Measurements from ENCODE around the gene TAF4. TPM values are rescaled to one million over a fixed set of nuclear protein-coding genes. Genes with fewer than 3 reads are reported as not detected.
"Not testable (repeated sequence)": the region's sequence is repeated elsewhere in the genome, so short reads cannot be mapped to it uniquely, and the experiment has no call there.

Gene TAF4
- total RNA-seq, 1 donor from 2014 or later: 3.6 TPM

DNA sequence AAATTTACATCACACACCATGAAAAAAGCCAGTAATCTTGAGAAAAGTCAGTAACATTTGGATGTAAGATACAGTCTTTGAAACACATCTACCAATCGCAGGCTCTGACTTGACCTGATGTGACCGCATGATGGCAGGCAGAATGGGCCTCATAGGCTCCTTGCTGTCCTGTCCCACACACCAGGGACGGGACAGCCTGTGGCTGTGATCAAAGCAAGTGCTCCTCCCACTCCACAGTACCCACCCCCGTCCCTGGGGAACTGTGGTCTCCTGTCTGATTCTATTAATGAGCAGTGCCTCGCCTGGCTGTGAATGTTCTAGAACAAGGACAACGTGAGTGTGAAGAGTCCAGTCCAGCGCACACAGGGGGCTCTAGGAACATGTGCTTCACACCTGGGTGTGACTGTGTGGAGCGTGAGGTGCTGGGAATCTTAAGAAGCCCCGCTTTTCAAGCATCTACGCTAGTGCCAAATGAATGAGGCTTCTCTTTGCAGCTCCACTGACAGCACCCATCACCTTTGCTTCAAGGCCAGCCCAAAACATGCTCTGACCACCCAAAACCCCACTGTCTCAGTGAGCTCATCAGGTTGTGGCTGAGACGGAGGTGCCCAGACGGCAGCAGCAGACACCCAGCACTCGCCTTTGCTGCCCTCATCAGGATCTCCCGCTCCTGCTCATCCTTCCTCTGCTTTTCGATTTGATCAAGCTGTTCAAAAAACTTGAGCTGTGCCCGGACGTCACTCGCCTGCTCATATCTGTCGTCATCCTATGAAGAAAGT, 67.1 kb downstream of the TAF4 start:
- no peak for DNase-seq

DNA sequence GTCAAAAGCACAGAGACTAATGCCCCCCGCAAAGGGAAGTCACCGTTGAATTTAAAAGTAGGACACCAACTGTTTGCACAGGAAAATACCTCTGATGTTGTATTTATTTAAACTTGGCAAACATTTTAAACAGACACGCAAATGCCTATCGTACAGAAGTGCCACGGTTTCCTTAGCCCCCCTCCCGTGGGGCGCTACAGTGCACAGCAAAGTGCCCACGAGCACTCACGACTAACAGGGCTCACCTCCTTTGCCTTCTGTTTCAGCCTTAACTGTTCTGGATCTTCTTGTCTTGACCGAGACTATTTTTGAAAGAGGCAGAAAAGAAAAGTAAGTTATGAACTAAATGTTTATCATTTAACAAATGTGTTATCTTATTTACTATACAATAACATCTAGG, 67.8 kb downstream of the TAF4 start:
- DNase-seq: no peak

DNA sequence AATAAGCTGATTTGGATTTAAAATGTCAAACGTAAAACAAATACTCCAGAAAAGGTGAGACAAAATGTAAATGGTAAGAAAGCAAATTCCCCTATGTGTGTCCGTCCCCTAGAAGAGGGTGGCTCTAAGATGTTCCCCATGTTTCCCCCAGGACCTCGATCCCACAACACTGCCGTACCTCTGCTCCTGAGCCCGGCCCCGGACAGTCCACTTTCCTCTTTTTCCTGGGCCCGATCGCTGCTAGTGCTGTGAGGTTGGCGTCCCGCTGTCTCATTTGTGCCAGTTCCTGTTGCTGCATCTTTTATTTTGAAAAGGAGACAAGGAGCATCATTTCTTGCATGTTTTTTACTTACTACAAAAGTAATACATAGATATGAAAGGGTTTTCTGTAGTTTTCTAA, 68.3 kb downstream of the TAF4 start:
- no peak for DNase-seq

DNA sequence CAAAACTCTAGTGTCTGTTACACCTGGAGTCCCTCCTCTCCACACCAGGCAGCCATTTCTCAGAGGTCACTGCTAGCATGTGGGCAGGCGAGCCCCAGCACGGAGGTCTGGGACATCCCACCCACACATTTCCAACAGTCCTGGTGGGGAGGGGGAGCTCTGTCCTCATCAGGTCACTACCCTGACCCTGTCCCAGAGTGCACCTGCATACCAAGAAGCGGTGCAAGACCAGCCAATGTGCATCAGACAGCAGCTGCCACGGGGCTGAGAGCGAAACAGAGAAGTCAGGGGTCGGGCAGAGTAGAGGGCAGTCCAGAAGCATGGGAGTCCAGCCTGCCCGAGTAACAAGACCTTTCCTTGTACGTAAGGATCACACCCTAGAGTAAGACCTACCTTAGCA, 71.1 kb downstream of the TAF4 start:
- no peak for DNase-seq

DNA sequence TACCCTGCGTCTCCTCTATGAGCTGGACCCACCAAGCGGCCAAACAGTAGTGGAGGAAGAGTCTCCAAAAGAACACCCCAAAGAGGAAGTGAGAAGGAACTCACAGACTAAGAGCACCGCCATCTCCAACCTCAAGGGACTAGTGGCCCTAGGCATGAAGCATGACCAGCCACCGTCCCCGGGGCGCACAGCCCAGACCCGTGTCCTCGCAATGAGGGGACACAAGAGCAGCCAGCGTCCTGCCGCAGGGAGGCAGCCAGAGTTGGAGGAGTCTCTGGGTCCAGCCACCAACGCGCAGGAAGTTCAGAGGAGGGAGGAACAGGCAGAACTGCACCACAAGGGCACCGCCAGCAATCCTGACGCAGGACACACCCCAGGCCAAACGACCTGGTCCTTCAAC, 72.6 kb downstream of the TAF4 start:
- no peak for DNase-seq

DNA sequence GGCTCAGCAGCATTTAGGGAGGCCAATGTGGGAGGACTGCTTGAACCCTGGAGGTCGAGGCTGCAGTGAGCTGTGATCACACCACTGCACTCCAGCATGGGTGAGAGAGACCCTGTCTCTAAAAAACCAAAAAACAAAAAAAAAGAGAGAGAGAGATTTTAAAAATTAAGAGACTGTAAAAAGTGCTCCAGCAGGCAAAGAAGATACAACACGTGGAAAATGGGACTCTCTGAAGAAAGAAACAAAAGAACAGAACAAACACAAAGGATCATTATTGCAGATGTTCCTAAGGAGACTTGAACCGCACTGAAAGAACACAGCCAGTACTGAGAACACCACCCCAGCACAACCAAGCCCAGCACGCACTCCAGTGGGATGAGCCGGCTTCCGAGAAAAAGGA, 74.2 kb downstream of the TAF4 start:
- DNase-seq: peak; percentile 10

DNA sequence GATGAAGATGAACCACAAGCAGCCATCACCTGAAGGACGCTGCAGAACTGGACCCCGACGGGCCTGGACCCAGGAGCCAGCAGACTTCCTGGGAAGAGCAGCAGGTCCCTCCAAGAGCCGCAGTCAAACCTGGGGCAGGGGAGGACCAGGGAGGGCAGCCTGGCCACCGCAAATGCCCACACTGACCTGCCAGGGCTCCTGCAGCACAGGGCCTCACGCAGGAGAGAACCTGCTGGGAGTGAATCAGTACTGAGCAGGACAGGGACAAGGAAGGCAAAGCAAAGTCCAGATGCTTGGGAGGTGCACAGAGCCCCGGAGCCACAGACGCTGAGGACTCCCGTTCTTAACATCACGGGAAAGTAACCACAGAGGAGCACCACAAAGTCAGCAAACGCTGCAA, 75.2 kb downstream of the TAF4 start:
- no peak for DNase-seq

DNA sequence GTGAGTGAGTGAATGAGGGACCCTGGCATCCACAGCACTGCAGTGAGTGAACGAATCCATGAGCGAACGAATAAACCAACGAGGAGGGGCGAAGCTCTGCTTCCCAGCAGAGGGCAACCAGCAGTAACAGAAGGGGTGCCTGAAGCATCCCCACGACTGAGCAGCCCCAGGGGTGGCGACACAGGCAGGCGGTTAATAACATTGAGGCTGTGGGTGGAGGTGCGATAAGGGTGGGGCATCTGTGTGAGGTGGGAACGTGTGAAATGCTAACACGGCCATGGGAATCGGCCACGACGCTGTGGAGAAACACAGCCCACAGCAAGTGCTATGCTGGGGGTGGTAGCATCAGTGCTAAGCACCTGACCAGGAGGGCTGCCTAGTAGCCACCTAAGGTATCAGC, 75.9 kb downstream of the TAF4 start:
- no peak for DNase-seq

DNA sequence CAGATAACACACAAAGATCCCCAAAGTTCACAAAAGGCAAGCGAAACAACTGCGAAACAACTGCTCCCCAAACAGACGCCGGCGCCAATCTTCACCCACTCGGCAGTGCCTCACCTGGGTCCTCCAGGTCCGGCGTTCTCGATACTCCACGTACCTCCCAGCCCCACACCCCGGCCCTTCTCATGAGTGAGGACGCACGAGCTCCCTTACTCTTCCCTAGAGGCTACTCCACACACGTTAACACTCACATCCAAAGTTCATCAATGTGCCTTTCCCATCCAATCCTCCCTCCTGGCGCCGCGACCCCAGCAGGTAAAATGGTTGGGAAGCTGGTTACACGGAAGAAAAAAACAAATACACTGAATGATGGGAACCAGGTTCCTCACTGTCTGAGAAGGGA, 77.0 kb downstream of the TAF4 start:
- no peak for DNase-seq

DNA sequence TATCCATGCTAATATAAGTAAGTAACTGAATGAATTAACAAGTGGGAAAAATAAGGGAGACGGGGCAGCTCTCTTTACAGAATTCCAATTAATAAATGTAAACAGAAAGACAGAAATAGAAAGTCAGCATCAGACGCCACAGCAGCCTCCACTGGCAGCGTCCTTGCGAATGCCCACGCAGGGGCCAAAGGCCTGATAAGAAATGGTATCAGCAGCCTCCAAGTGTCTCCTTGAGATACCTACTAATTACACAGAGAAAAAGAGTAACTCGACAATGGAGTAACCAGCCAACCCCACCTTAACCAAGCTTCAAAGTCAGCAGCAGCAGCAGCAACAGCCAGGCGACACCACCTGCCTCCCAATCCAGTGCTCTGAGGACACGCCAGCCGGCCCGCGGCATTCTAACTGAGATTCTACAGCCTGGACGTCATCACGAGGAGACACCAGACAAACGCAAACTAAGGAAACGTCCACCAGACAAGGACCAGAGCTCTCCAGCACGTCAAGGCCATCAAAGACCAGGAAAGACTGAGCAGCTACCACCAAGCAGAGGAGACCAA, 78.8 kb downstream of the TAF4 start:
- DNase-seq: no peak

DNA sequence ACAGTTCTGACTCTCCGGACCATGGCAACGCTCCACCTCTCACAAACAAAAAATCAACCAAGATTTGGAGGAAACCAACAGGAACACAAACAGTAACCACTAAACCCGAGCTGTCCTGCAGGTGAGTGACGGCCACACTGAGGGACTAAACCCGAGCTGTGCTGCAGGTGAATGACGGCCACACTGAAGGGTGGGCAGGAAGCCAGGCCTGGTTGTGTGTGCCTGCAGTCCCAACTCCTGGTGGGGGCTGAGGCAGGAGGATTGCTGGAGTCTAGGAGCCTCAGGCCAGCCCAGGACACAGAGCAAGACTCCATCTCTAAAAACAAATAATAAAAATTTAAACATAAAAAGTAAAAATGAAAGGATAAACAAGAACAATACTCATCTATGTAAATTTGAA, 80.6 kb downstream of the TAF4 start:
- DNase-seq: no peak

DNA sequence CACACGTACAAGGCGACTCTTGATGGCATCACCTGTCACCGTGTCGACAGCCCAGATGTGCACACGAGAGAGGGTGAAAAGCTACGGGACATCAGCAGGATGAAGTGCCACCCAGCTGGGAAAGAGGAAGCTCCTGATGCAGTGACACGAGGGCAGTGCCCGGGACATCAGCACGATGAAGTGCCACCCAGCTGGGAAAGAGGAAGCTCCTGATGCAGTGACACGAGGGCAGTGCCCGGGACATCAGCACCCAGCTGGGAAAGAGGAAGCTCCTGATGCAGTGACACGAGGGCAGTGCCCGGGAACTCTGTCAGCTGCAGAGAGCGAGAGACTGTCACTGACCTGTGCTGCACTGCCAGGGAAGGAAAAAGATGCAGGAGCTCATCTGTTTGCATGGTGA, 81.2 kb downstream of the TAF4 start:
- not testable (repeated sequence) for DNase-seq

DNA sequence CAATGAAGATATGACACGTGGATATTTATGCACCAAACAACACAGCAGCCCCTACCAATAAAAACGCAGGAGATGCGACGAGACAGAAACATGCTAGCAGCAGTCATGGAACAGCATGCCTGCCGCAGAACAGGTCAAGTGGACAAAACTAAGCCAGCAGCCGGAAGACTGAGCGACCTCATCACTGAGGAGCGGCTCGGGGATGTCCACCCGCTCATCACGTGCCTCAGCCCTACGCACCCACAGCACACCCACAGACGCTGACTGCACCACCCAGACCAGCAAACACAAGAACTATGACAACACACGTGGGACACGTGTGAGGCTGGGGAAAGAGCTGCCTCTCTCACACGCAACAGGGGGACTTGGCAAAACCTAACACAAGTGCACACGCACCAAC, 81.7 kb downstream of the TAF4 start:
- no peak for DNase-seq

DNA sequence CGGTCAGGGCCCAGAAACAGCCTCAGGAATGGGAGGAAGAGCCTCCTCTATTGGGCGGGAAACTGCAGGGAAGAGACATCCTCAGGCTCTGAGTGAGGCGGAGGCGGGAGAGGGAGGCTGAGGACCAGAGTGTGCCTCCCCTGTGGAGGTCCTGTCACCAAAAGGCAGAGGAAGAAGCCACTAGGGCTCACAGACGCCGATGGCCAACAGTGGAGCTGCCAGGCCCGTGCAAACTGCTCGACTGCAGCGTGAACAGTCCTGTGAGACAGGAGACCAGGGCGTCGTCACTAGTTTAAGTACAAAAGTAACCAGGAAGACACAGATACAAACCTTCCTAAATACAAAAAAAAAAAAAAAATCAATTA, 82.7 kb downstream of the TAF4 start:
- DNase-seq: no peak

DNA sequence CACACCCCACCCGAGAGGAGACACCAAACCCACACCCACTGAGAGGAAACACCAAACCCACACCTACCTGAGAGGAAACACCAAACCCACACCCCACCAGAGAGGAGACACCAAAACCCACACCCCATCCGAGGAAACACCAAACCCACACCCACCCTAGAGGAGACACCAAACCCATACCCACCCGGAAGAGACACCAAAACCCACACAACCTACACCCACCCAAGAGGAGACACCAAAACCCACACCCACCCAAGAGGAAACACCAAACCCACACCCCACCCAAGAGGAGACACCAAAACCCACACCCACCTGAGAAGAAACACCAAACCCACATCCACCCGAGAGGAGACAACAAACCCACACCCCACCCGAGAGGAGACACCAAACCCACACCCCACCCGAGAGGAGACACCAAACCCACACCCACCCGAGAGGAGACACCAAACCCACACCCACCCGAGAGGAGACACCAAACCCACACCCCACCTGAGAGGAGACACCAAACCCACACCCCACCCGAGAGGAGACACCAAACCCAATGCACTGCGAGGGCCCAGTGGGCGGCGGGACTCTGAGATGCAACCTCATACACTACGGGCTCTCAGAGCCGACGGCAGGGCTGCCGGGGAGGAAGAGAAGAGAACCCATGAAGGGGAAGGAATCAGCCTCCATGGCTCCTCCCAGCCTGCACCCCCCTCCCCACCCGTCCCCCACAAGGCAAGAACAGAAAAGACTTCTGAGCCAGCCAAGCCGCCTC, 83.3 kb downstream of the TAF4 start:
- no peak for DNase-seq

DNA sequence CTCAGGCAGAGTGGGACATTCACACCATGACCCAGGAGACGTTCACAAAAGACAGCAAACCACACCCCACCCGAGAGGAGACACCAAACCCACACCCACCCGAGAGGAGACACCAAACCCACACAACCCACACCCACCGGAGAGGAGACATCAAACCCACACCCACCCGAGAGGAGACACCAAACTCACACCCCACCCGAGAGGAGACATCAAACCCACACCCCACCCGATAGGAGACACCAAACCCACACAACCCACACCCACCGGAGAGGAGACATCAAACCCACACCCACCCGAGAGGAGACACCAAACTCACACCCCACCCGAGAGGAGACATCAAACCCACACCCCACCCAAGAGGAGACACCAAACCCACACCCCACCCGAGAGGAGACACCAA, 84.0 kb downstream of the TAF4 start:
- DNase-seq: not testable (repeated sequence)

DNA sequence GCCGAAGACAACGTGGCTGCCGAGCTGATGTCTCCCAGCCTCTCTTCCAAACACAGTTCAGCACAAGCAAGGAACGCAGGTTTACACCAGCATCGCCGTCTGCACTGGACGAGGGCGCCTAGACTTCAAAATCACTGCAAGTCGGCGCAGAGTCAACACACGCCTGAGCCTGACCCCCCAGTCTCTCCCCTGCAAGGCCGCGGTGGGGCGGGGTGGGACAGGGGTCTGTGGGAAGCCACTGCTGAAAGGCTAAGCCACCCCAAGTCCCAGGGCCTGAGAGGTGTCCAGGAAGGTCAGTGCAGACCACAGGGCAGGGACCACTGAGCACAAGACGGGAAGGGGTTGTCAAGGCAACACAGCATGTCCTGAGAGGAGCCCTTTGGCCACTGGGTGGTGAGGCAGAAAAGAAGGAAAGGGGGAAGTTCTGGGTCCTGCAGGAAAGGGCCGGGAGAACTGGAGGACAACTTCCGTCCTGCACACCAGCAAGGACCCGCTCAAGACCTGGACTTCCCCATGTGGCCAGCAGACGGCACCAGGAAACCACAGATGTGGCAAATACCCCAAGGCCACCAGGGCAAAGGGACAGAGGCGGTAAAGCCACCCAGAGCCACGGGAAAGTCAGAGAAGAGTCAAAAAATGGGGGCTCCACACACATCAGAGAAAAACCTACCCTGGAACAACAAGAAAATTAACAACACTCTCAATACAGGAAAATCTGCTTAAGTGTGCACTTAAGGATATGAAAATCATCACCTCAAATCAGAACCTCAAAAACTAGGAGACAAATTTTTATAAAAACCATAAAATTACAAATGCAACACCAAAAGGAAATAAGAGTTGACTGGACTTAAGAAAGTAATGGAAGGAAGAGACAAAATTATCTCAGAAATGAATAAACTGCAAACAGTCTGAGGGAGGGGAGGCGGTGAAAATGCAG, 84.8 kb downstream of the TAF4 start:
- peak; percentile 59 for DNase-seq

DNA sequence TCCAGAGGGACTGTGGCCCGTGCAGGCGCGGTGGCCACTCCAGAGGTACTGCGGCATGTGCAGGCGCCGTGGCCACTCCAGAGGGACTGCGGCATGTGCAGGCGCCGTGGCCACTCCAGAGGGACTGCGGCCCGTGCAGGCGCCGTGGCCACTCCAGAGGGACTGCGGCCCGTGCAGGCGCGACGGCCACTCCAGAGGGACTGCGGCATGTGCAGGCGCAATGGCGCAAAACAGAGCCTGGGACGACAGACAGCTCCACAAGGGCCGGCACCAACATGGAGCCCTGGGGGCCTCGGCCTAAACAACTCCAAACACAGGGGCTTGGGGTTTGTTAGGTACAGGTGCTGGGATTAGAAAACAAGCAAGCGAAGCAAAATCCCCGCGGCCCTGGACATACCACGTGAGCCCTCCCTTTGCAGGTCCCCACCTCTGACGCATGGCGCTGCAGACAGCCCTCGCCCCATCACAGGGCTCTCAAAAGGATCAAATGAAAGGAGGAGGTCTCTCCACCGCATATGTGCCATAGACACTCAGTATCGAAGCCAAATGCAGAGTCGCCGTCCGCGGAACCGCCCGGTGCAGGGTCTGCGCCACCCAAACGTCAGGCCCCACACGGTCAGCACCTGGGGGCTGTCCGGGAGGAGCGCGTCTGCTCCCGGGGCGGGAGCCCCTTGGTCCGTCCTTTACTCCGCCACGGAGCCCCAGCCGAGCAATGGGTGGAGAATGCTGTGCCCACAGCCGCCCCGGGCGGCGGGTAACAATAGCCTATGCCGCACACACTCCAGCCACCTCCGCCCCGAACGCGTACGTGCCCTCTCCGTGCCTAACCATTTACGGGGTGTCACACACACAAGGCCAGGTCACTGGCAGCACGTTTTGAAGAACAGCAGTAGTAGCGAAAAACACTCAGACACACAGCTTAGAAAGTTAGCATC, 85.7 kb downstream of the TAF4 start:
- DNase-seq: no peak

DNA sequence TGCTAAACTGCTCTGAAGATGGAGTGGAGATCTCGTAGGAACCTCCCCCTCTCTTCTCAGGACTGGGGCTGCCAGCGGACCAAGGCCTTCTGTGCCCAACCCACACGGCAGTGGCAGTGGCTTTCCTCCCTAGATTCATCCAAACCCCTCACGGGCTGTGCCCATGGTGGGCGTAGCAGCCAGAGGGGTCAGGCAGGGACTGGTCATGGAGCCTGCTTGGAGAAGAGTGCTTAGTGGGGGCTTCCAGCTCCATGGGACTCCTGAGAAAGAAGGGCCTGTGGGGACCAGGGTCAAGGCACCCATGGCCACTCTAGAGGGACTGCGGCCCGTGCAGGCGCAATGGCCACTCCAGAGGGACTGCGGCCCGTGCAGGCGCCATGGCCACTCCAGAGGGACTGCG, 86.6 kb downstream of the TAF4 start:
- no peak for DNase-seq

DNA sequence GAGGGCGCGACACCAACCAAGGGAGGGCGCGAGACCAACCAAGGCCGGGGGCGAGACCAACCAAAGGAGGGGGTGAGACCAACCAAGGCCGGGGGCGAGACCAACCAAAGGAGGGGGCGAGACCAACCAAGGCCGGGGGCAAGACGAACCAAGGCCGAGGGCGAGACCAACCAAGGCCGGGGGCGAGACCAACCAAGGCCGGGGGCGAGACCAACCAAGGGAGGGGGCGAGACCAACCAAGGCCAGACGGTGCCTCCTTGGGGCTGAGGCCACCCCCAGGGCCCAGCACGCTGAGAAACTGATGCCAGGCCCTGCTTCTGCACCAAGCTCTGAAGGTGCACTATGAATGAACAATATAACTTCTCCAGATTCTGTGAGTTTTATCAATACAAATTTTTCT, 87.2 kb downstream of the TAF4 start:
- DNase-seq: no peak

DNA sequence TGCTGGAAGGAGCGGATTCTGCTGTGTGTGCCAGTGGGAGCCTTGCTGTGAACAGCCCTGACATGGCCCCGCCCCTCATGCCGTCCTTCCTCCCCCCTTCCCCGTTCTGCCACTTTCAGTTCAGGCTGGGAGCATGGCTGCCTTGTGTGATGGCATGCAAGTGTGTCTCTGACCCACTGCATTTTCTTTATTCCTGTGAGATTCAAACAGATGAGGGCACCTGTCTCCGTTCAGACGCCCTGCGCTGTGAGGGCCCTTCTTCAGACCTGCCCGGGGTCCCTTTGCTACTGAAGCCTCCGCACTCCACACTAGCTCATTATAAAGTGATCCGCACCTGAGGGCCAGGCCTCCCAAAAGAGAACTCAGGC, 88.3 kb downstream of the TAF4 start:
- no peak for DNase-seq
